GM12891 (cell line): Measurements from ENCODE around the gene NKX2-3.

Experiments
- POLR2A ChIP-seq: IDR thresholded peaks from 2 replicates; pipeline ENCODE4 v1.6.1; 2011; ENCODE audit warnings: low read depth, low read length, control low read depth
- POLR2AphosphoS5 ChIP-seq: IDR thresholded peaks from 2 replicates; pipeline ENCODE4 v1.6.1; 2011; ENCODE audit warnings: low read depth, low read length, control low read depth

DNA sequence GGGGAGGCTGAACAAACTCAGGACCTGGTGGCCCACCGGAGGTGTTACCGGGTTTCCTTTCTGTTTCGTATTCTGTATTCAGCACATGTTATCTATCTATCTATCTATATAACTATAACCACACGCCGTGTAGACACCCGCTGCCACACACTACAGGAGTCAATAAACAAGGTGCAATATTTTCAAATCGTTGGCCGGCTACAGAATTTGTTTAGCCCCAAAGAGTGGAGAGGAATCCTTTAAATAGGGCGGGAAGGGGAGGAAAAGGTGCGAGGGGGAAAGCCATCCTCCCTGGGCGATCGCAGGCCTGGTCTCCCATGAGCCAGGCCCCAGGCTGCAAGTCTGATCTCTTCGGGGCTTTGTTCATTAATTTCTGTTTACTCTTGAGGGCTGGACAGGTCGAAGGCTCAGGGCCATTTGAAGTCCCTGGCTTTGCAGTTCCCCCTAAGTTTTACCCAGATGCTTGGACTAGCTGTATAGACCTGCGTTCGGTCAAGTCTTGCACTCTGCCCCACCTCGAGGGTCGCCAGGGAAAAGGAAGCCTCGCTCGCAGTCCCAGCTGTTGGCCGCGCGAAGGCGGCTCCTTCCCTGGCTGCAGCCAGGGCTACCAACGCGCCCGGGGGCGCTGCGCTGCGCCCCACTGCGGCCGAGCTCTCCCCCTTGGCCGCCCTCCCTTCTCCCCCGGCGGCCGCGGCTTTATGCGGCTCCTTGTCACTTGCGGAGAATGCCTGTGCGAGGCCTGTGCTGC, 3.8 kb downstream of the NKX2-3 start:
- TF ChIP-seq POLR2A (no peak), POLR2AphosphoS5 (no peak)
